Kidney glomerular epithelial cell (primary cell): ENCODE data around the gene OFD1.

ENCODE experiments used
- DNase-seq: peaks from one replicate; lab custom pipeline; 2025; lab: John Stamatoyannopoulos, UW

The OFD1 gene

GRCh38 chrX:13734278-13735172, at the start of gene OFD1, which contains the start of gene TRAPPC2:
Gene OFD1 (plus strand): TSS chrX:13734748. CDS start chrX:13735072, 324 bp downstream.
Gene TRAPPC2 (minus strand): TSS chrX:13734620. CDS start chrX:13719963, 14,657 bp downstream.
- DNase-seq, result peak; percentile 74

GRCh38 chrX:13685126-13685763, 49.3 kb upstream of the OFD1 start:
- DNase-seq, result peak; percentile 40

GRCh38 chrX:13687203-13687602, 47.3 kb upstream of the OFD1 start:
- DNase-seq, result no peak

- DNase-seq, result no peak
Measured at GRCh38 chrX:13688384-13688957, 46.1 kb upstream of the OFD1 start.

DNA sequence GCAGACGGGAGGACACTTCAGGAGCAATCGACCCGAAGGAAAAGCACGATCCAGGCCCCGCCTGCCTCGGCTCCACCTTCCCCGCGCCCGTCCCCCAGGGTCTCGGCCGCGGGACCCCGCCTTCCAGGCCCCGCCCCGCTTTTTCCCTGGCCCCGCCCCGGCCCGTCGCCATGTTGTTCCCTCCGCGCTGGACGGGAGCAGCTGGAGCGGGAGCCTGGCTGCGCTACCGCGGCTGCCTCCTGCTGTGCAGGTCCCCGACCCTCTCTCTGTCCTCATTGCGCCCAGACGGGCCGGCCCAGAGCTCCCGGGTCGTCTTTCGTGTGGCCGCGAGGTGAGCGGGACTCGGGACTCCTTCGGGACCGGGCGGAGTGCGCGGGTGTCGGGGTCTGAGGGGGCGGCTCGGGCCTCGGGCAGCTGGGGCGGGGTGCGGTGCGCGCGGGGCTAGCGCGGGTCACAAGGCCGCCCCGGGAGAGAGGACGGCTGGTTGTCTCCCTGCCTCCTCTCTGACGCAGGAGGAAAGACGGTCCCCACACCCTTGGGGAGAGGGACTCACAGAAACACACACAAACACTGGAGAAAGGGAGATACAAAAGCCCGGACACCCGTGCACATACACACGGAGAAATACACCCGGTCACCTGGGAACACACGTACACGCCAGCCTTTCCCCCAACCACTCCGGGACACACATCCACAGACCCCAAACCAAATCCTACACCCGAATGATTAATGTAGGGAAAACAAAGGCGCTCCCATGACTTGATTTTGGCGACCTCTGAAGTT, 45.4 kb upstream of the OFD1 start, which contains the start of gene RAB9A:
Gene RAB9A (plus strand): TSS at position 171 of the 783 bp plus-strand sequence. CDS start 19,619 bp downstream, outside the sequence.
- no peak for DNase-seq

DNA sequence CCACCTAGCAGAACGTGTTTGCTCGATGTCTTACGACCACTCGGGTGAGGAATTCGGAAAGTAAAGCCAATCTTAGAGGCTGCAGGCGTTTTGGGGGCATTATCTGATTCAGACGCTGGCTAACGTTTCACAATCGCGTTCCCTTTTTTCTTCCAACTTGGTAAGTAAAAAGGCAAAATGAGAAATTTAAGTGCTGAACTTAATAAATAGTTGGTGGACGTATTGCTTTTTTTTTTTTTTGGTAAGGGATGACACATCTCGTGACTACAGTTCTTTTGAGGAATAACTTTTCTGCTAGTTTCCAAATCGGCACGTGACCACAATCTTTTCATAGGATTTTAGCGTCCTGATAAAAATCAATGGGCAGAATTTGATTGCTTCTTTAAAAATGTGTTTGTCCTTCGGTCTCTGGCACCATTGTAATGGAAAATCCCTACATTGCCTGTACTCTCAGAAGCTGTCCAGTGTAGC, 44.8 kb upstream of the OFD1 start:
- no peak for DNase-seq

- DNase-seq, result no peak
Measured at GRCh38 chrX:13690836-13691235, 43.7 kb upstream of the OFD1 start.

DNA sequence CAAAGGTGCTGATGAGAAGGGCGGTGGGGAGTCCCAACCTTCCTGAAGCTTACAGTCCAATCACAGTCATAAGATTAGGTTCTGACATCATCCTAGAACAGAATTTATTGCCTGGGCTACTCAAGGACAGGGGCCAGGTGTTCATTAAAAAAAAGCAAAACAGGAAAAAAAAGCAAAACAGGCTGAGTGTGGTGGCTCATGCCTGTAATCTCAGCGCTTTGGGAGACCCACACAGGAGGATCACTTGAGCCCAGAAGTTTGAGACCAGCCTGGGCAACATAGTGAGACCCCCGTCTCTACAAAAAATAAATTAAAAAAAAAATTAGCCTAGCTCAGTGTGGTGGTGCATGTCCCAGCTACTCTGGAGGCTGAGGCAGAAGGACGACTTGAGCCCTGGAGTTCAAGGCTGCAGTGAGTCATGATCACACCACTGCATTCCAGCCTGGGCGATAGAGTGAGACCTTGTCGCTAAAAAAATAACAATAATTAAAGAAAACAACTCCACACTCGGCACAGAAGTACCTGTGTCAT, 42.6 kb upstream of the OFD1 start:
- no peak for DNase-seq

- no peak for DNase-seq
Measured at GRCh38 chrX:13692771-13693231, 41.7 kb upstream of the OFD1 start.

GRCh38 chrX:13693341-13693961, 41.1 kb upstream of the OFD1 start:
- peak; percentile 48 for DNase-seq

GRCh38 chrX:13694359-13694758, 40.2 kb upstream of the OFD1 start:
- DNase-seq, result peak; percentile 6

DNA sequence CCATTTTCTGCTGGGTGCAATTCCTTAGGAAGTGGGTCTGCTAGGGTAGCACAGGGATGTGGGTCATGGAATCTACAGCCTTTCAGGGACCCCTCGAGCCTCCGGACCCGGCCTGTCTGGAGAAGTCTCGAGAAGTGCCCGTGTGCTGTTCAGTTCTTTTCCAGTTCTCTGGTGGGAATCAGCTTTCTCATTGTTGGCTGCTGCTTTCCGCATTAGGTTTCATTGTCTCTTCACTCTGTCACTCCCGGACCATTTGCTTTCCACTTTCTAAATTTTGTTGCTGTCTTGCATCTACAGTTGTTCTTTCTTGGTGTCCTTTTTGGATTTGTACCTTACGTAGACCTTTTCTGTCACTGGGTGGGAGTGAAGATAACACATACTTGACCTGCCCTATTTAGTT, 39.6 kb upstream of the OFD1 start:
- DNase-seq, result no peak

DNA sequence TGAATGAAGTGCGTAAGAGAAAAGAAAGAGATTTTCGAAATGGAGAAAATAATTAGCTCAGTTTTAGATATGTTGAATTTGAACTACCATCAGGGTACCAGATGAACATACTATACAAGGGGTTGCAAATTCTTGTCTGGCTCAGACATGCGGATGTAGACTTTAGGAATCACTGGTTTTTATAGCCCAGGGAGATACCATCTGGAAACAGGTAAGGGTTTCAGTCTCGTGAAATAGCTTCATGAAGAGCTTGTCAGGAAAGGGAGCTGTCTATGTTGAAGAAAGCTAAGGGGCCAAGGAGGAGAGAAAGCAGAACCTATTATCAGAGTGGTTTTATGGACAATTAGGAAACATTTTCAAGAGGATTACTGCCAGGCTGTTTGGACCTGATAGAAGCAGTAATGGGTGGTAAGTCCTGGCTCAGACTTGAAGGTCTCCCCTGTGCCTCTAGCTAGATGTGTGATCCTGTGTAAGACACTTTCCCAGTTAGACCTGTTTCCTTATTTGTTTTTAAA, 38.9 kb upstream of the OFD1 start:
- DNase-seq, result no peak

DNA sequence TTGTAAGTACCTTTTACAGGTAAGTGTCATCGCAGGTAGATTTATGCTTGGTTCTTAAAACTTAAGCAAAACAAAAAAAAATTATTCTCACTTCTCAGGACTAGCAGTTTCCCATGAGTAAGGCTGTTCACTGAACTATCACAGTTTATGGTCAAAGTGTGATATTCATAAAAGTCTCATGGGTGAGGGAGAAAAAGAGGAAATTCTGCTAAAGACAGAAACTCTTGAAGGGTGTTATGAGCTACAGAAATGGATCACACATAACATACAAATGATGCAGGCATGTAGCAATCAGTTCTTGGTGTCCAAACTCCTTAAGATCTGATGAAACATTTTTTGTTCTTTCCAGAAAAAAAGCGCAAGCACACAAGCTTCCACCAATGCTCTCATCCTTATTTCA, 37.1 kb upstream of the OFD1 start:
- no peak for DNase-seq

DNA sequence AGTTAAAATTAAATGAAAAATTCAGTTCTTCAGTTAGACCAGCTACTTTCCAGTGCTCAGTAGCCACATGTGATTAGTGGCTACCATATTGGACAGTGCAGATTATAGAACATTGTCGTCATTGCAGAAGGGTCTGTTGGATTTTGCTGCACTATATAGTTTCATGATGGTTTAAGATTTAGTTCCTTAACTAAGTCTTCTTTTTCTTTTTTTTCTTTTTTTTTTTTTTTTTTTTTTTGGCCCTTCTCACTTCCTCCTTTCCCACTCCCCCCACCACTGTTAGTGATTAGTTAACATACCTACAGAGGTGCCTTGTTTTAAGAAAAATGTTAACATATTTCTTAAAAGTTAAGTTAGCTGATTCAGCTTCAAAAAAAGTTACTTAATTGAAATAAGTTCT, 36.6 kb upstream of the OFD1 start:
- no peak for DNase-seq

- DNase-seq, result no peak
Measured at GRCh38 chrX:13698432-13698831, 36.1 kb upstream of the OFD1 start.

- no peak for DNase-seq
Measured at GRCh38 chrX:13699183-13699826, 35.2 kb upstream of the OFD1 start.

GRCh38 chrX:13700380-13700779, 34.2 kb upstream of the OFD1 start:
- DNase-seq, result no peak

GRCh38 chrX:13702111-13702789, 32.3 kb upstream of the OFD1 start:
- DNase-seq, result no peak

DNA sequence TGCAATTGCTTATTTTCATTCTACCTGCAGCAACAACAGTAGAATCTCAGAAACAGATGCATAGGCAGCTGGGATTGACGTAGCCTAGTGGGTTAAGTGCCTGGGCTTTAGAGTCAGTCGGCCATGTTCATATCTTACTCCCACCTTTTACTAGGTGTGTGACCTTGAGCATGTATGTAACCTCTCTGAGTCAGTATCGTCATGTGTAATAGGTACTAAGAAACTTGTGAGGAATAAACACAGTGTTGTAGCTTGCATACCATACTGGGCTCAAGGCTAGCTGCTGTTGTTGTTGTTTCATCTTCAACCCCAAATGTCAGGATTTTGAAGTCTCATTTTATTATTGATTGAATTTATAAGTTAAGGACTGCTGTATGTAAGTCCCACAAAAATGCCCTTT, 31.4 kb upstream of the OFD1 start:
- DNase-seq, result no peak
